Measurements from ENCODE around the gene FNDC3B.

DNA sequence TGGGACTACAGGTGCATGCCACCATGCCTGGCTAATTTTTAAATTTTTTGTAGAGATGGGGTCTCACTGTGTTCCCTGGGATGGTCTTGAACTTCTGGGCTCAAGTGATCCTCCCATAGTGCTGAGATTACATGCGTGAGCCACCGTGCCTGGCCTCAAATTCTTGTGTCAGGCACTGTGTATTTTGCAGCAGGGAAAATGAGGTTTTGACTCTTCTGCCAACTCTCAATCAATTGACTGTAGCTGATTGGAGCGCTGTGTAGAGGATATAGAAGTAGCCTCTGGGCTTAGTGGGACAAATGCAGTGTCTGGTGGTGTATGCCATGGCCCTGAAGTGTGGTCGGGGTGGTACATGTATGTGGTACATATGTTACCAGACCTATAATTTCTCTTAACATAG is 152.3 kb downstream of the FNDC3B start:
- TF ChIP-seq POLR2AphosphoS5 (IDR thresholded peaks at IDR 0.05; ENCODE audit: low read depth, low read length) (no peak), TAF1 (IDR thresholded peaks at IDR 0.05; ENCODE audit: borderline replicate concordance, insufficient read depth, low read length) (no peak), SIN3A (IDR thresholded peaks at IDR 0.05; ENCODE audit: borderline replicate concordance, insufficient read depth, low read length) (no peak)

Measured in PFSK-1 (cell line).